IPS-20b (cell line): Measurements from ENCODE around the gene CD2BP2.
A peak's percentile ranks its signal among the peaks of the same experiment; 100 is the strongest.

Experiments
- H3K27ac ChIP-seq: one replicate; pipeline ENCODE4 v1.5.1; 2013; ENCODE audit warnings: low read length
- H3K27me3 ChIP-seq: 2 replicates; pipeline ENCODE4 v1.6.1; 2013; ENCODE audit warnings: mild to moderate bottlenecking, low read length, inconsistent platforms; ENCODE audit not compliant: insufficient read depth
- H3K36me3 ChIP-seq: 2 replicates; pipeline ENCODE4 v1.6.1; 2013; ENCODE audit warnings: low read depth, mild to moderate bottlenecking, inconsistent platforms, low read length, moderate library complexity; ENCODE audit not compliant: insufficient read depth
- H3K4me1 ChIP-seq: 2 replicates; pipeline ENCODE4 v1.6.1; 2013; ENCODE audit warnings: mild to moderate bottlenecking, control low read depth, inconsistent platforms, low read length, moderate library complexity; ENCODE audit not compliant: insufficient read depth
- H3K4me3 ChIP-seq: 2 replicates; pipeline ENCODE4 v1.5.1; 2013; ENCODE audit warnings: mild to moderate bottlenecking, low read length, inconsistent platforms
- H3K9ac ChIP-seq: 2 replicates; pipeline ENCODE4 v1.6.1; 2013; ENCODE audit warnings: low read depth, mild to moderate bottlenecking, inconsistent platforms, low read length, moderate library complexity
- H3K9me3 ChIP-seq: 2 replicates; pipeline ENCODE4 v1.6.1; 2013; ENCODE audit warnings: mild to moderate bottlenecking, low read depth, low read length, inconsistent platforms; ENCODE audit not compliant: insufficient read depth

CD2BP2 gene

GRCh38 chr16:30357085-30357714 is 2.1 kb upstream of the CD2BP2 start:
- H3K9ac ChIP-seq, result no peak overlapping the region
- no peak overlapping the region for H3K4me3 ChIP-seq
- H3K27me3 ChIP-seq, result no peaks in the 10 kb centered on the region
- H3K36me3 ChIP-seq, result peaks cover 27% of the 10 kb centered on the region
- no peaks in the 10 kb centered on the region for H3K9me3 ChIP-seq
- H3K4me1 ChIP-seq, result peaks cover 10% of the 10 kb centered on the region; the same call in 1 of the 2 replicates
- H3K27ac ChIP-seq, result no peak overlapping the region

- Histone ChIP-seq H3K27ac (peak overlapping the region; percentile 73), H3K4me1 (peaks cover 10% of the 10 kb centered on the region; the same call in 1 of the 2 replicates), H3K27me3 (no peaks in the 10 kb centered on the region), H3K9ac (peak overlapping the region; percentile 97; the same call in 1 of the 2 replicates), H3K36me3 (peaks cover 34% of the 10 kb centered on the region), H3K9me3 (no peaks in the 10 kb centered on the region), H3K4me3 (peak overlapping the region; percentile 100)
Observed at GRCh38 chr16:30356401-30357084, 1.4 kb upstream of the CD2BP2 start.

- no peaks in the 10 kb centered on the region for H3K27me3 ChIP-seq
- peaks cover 10% of the 10 kb centered on the region; the same call in 1 of the 2 replicates for H3K4me1 ChIP-seq
- peaks cover 40% of the 10 kb centered on the region for H3K36me3 ChIP-seq
- H3K4me3 ChIP-seq, result peak overlapping the region; percentile 100
- no peaks in the 10 kb centered on the region for H3K9me3 ChIP-seq
- H3K27ac ChIP-seq, result peak overlapping the region; percentile 73
- H3K9ac ChIP-seq, result peak overlapping the region; percentile 97
Observed at GRCh38 chr16:30355954-30356308, 823 bp upstream of the CD2BP2 start.

- no peaks in the 10 kb centered on the region for H3K9me3 ChIP-seq
- no peaks in the 10 kb centered on the region for H3K27me3 ChIP-seq
- H3K4me3 ChIP-seq, result peak overlapping the region; percentile 100
- peaks cover 10% of the 10 kb centered on the region; the same call in 1 of the 2 replicates for H3K4me1 ChIP-seq
- H3K27ac ChIP-seq, result peak overlapping the region; percentile 31
- peaks cover 49% of the 10 kb centered on the region for H3K36me3 ChIP-seq
- peak overlapping the region; percentile 97 for H3K9ac ChIP-seq
Observed at GRCh38 chr16:30354423-30355143, 525 bp downstream of the CD2BP2 start.

- no peak overlapping the region for H3K27ac ChIP-seq
- peak overlapping the region; percentile 100; the same call in 1 of the 2 replicates for H3K4me3 ChIP-seq
- peaks cover 45% of the 10 kb centered on the region for H3K36me3 ChIP-seq
- peaks cover 10% of the 10 kb centered on the region; the same call in 1 of the 2 replicates for H3K4me1 ChIP-seq
- no peaks in the 10 kb centered on the region for H3K9me3 ChIP-seq
- H3K9ac ChIP-seq, result peak overlapping the region; percentile 97; the same call in 1 of the 2 replicates
- no peaks in the 10 kb centered on the region for H3K27me3 ChIP-seq
Observed at GRCh38 chr16:30353438-30354129, 1.5 kb downstream of the CD2BP2 start.

GRCh38 chr16:30352488-30353401 is 2.4 kb downstream of the CD2BP2 start:
- no peak overlapping the region for H3K9ac ChIP-seq

GRCh38 chr16:30351586-30352419 is 3.3 kb downstream of the CD2BP2 start:
- H3K9me3 ChIP-seq, result no peaks in the 10 kb centered on the region
- H3K27ac ChIP-seq, result no peak overlapping the region
- H3K4me1 ChIP-seq, result peaks cover 10% of the 10 kb centered on the region; the same call in 1 of the 2 replicates
- H3K36me3 ChIP-seq, result peaks cover 39% of the 10 kb centered on the region
- no peak overlapping the region for H3K4me3 ChIP-seq
- H3K27me3 ChIP-seq, result no peaks in the 10 kb centered on the region
- H3K9ac ChIP-seq, result no peak overlapping the region

More at GRCh38 chr16:30352488-30353401, 2.4 kb downstream of the CD2BP2 start:
- no peak overlapping the region for H3K4me3 ChIP-seq
- no peak overlapping the region for H3K27ac ChIP-seq
- H3K36me3 ChIP-seq, result peaks cover 42% of the 10 kb centered on the region
- no peaks in the 10 kb centered on the region for H3K9me3 ChIP-seq
- H3K4me1 ChIP-seq, result peaks cover 10% of the 10 kb centered on the region; the same call in 1 of the 2 replicates
- no peaks in the 10 kb centered on the region for H3K27me3 ChIP-seq

GRCh38 chr16:30351001-30351441 is 4.1 kb downstream of the CD2BP2 start:
- H3K9me3 ChIP-seq, result no peaks in the 10 kb centered on the region
- no peaks in the 10 kb centered on the region for H3K27me3 ChIP-seq
- H3K9ac ChIP-seq, result no peak overlapping the region
- H3K4me3 ChIP-seq, result no peak overlapping the region
- no peak overlapping the region for H3K27ac ChIP-seq
- H3K36me3 ChIP-seq, result peaks cover 39% of the 10 kb centered on the region
- peaks cover 6% of the 10 kb centered on the region; the same call in 1 of the 2 replicates for H3K4me1 ChIP-seq

GRCh38 chr16:30350134-30350871 is 4.8 kb downstream of the CD2BP2 start:
- H3K4me3 ChIP-seq, result no peak overlapping the region
- H3K9me3 ChIP-seq, result no peaks in the 10 kb centered on the region
- H3K27me3 ChIP-seq, result no peaks in the 10 kb centered on the region
- H3K9ac ChIP-seq, result no peak overlapping the region
- H3K4me1 ChIP-seq, result 0 out of 2 replicates have a peak, but pooled peaks cover 5% of the 10 kb centered on the region
- no peak overlapping the region for H3K27ac ChIP-seq
- H3K36me3 ChIP-seq, result peaks cover 39% of the 10 kb centered on the region
